ENCODE results near the gene ADH1C.
A peak's percentile ranks its signal among the peaks of the same experiment; 100 is the strongest.
"Not testable (repeated sequence)": the region's sequence is repeated elsewhere in the genome, so short reads cannot be mapped to it uniquely, and the experiment has no call there.

ADH1C gene

GRCh38 chr4:99352602-99353537, at the start of gene ADH1C:
TSS of gene ADH1C (minus strand) at chr4:99352746. CDS start at chr4:99352675, 71 bp downstream.
- no peak for DNase-seq
- in situ Hi-C loops (cut with HindIII; ENCODE audit: low pct_ligation_motif_present, low pct_unique_long_range_greater_than_20kb, low sequenced_read_pairs) = no loop called here

DNA sequence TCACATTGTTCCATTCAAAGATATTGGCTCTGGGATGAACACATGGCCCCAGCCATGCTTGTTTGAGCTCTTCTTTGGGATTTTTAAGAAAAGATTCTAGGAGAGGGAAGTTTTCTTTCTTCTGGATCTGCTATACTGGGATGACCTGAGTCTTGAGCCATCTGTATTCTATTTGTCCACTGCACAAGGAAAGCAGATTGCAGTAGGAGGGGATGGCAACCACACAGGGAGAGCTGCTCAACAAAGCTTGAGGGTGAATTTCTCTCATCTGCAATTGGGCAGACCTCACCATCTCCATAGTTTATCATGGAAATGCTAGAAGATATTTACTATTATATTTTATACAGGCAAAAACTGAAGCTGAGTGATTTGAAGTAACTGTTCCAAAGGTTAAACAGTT, 48.3 kb upstream of the ADH1C start:
- in situ Hi-C loops (cut with HindIII; ENCODE audit: low pct_ligation_motif_present, low pct_unique_long_range_greater_than_20kb, low sequenced_read_pairs) = no loop called here
- no peak for DNase-seq

GRCh38 chr4:99399017-99399416, 46.5 kb upstream of the ADH1C start:
- no peak for DNase-seq
- in situ Hi-C loops (cut with HindIII; ENCODE audit: low pct_ligation_motif_present, low pct_unique_long_range_greater_than_20kb, low sequenced_read_pairs) = no loop called here

- peak; percentile 9 for DNase-seq
- in situ Hi-C loops (cut with HindIII; ENCODE audit: low pct_ligation_motif_present, low pct_unique_long_range_greater_than_20kb, low sequenced_read_pairs) = no loop called here
Observed at GRCh38 chr4:99395595-99396364, 43.2 kb upstream of the ADH1C start.

DNA sequence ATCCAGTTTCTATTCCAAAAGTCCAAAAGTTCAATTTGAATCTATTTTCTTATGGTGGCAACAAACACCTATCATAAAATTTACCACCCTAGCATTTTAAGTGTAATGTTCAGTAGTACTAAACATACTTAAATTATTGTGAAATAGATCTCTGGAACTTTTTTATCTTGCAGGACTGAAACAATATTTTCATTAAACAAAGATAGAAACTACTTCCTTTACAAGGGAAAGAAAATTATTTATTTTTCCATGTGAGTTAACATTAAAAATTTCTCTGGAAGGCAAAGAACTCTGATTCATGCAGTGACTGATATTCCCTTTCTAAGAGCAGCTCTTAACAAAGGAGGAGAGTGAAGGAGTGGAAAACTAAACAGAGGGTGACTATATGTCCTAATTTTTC, 42.4 kb upstream of the ADH1C start:
- DNase-seq = no peak
- in situ Hi-C loops (cut with HindIII; ENCODE audit: low pct_ligation_motif_present, low pct_unique_long_range_greater_than_20kb, low sequenced_read_pairs) = no loop called here

GRCh38 chr4:99390055-99390454, 37.5 kb upstream of the ADH1C start:
- DNase-seq = no peak
- in situ Hi-C loops (cut with HindIII; ENCODE audit: low pct_ligation_motif_present, low pct_unique_long_range_greater_than_20kb, low sequenced_read_pairs) = no loop called here

- in situ Hi-C loops (cut with HindIII; ENCODE audit: low pct_ligation_motif_present, low pct_unique_long_range_greater_than_20kb, low sequenced_read_pairs) = no loop called here
- no peak for DNase-seq
Observed at GRCh38 chr4:99389606-99390005, 37.1 kb upstream of the ADH1C start.

DNA sequence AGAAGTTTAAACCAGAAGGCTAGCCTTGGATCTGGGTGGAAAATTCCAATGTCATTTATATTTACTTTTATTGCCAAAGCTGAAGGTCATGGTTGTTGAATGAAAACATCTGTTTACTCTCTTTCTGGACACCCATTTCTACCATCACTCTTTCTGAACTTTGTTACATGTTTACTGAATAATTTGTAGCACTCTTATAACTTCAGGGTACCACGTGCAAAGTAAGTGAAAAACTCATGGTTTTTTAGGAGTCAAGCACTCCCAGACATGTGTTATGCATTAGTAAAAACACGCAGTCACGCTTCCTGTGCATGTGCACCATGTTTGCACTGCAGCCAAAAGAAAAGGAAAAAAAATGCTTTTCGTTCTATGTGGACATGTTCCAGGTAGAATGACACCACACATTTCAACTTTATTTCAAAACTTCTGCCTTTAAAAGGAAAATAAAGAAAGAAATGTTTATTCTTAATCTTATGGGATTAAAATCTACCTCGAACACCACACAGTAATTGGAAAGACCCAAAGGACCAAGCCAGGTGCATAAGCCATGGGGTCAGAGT, 31.4 kb upstream of the ADH1C start:
- in situ Hi-C loops (cut with HindIII; ENCODE audit: low pct_ligation_motif_present, low pct_unique_long_range_greater_than_20kb, low sequenced_read_pairs) = no loop called here
- DNase-seq = no peak

- in situ Hi-C loops (cut with HindIII; ENCODE audit: low pct_ligation_motif_present, low pct_unique_long_range_greater_than_20kb, low sequenced_read_pairs) = no loop called here
- no peak for DNase-seq
Observed at GRCh38 chr4:99383399-99383798, 30.9 kb upstream of the ADH1C start.

- DNase-seq = no peak
- in situ Hi-C loops (cut with HindIII; ENCODE audit: low pct_ligation_motif_present, low pct_unique_long_range_greater_than_20kb, low sequenced_read_pairs) = no loop called here
Observed at GRCh38 chr4:99382745-99383360, 30.3 kb upstream of the ADH1C start.

GRCh38 chr4:99381588-99382175, 29.1 kb upstream of the ADH1C start:
- in situ Hi-C loops (cut with HindIII; ENCODE audit: low pct_ligation_motif_present, low pct_unique_long_range_greater_than_20kb, low sequenced_read_pairs) = no loop called here
- DNase-seq = no peak

GRCh38 chr4:99379571-99379970, 27.0 kb upstream of the ADH1C start:
- DNase-seq = no peak

DNA sequence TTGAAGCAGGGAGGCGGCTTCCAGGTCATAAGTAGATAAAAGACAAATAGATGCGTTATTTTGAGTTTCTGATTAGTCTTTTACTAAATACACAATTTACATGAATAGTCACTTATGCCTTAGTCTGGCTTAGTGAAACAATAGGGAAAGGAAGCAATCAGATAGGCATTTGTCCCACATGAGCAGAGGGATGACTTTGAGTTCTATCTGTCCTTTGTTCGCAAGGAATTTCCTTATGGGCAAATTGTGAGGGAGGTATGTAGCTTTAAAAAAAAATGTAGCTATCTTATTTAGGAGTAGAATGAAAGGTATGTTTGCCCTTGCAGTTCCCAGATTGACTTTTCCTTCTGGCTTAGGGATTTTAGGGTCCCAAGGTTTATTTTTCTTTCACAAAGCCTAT, 26.3 kb upstream of the ADH1C start:
- in situ Hi-C loops (cut with HindIII; ENCODE audit: low pct_ligation_motif_present, low pct_unique_long_range_greater_than_20kb, low sequenced_read_pairs) = no loop called here
- no peak for DNase-seq

More at GRCh38 chr4:99379571-99379970, 27.0 kb upstream of the ADH1C start:
- in situ Hi-C loops (cut with HindIII; ENCODE audit: low pct_ligation_motif_present, low pct_unique_long_range_greater_than_20kb, low sequenced_read_pairs) = no loop called here

DNA sequence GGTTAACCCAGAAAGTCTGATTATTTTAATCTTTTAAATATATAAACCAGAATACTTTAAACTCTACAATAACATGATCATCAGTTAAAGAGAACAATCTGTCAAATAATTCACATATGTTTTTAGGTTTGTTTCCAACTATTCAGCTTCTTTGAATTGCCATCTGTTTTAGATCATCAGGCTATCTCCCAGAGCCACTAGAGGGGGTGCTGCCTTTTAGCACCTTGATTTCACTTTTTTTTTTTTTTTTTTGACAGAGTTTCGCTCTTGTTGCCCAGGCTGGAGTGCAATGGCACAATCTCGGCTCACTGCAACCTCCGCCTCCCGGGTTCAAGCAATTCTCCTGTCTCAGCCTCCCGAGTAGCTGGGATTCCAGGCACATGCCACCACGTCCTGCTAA, 24.8 kb upstream of the ADH1C start:
- in situ Hi-C loops (cut with HindIII; ENCODE audit: low pct_ligation_motif_present, low pct_unique_long_range_greater_than_20kb, low sequenced_read_pairs) = not testable (repeated sequence)
- DNase-seq = peak; percentile 38

- in situ Hi-C loops (cut with HindIII; ENCODE audit: low pct_ligation_motif_present, low pct_unique_long_range_greater_than_20kb, low sequenced_read_pairs); DNase-seq: not testable (repeated sequence)
Observed at GRCh38 chr4:99372464-99372863, 19.9 kb upstream of the ADH1C start.

DNA sequence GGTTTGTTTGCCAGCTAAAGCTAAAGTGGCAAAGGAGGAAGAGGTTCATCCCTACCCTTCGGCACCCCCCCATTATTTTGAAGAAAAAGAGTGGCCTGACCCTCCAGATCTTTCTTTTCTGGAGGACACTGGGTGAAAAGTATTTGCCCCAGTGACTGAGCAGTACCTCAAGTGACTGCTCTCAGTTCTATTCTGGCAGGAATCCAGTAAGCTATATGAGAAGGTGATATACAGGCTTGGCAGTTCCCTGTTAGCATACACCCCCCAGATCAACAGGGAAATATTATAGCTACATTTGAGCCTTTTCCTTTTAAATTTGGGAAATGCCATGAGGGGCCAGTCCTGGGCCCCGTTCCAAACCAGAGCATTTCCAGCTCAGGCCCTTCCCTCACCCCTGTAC, 15.3 kb upstream of the ADH1C start:
- in situ Hi-C loops (cut with HindIII; ENCODE audit: low pct_ligation_motif_present, low pct_unique_long_range_greater_than_20kb, low sequenced_read_pairs); DNase-seq: not testable (repeated sequence)

GRCh38 chr4:99366491-99366890, 13.9 kb upstream of the ADH1C start:
- in situ Hi-C loops (cut with HindIII; ENCODE audit: low pct_ligation_motif_present, low pct_unique_long_range_greater_than_20kb, low sequenced_read_pairs) = no loop called here
- no peak for DNase-seq

GRCh38 chr4:99362768-99363167, 10.2 kb upstream of the ADH1C start:
- in situ Hi-C loops (cut with HindIII; ENCODE audit: low pct_ligation_motif_present, low pct_unique_long_range_greater_than_20kb, low sequenced_read_pairs) = no loop called here
- no peak for DNase-seq

GRCh38 chr4:99361899-99362275, 9.3 kb upstream of the ADH1C start:
- in situ Hi-C loops (cut with HindIII; ENCODE audit: low pct_ligation_motif_present, low pct_unique_long_range_greater_than_20kb, low sequenced_read_pairs) = no loop called here
- no peak for DNase-seq

All from ACHN (cell line).